GM12878 (cell line): ENCODE results near the gene DIAPH3. TPM values are rescaled to one million over a fixed set of nuclear protein-coding genes. Genes with fewer than 3 reads are reported as not detected.

ENCODE experiments used
- ATAC-seq: fragments of 200-7000 bp; cut with Tn5 transposase; 3 replicates; pipeline ENCODE4 v1.9.1; 2020; ENCODE audit warnings: mild to moderate bottlenecking, moderate library complexity
- Bru-seq: library from RNA; stranded (reverse); fragments of 400-500 nt; gene quantifications from one replicate; lab custom pipeline; 2021; lab: Mats Ljungman, UMichigan
- BruChase-seq, 2 experiments: library from RNA; stranded (reverse); fragments of 400-500 nt; gene quantifications; one replicate each; lab custom pipeline; 2021; lab: Mats Ljungman, UMichigan
- BruUV-seq: library from RNA; stranded (reverse); fragments of 400-500 nt; replicated peaks from 2 replicates; lab custom pipeline; 2021; lab: Mats Ljungman, UMichigan
- CTCF ChIA-PET: fragments of 300-600 bp; sonication (Branson Sonifier 250); formaldehyde crosslinking; extraction: SDS; loops from one replicate; lab custom pipeline; 2021; ENCODE audit warnings: inconsistent platforms; lab: Yijun Ruan, JAX
- POLR2A ChIA-PET: fragments of 350-600 bp; formaldehyde crosslinking; extraction: SDS; loops from one replicate; lab custom pipeline; 2021; ENCODE audit warnings: inconsistent platforms; lab: Charles Lee
- RAD21 ChIA-PET: fragments of 300-600 bp; sonication (Branson Sonifier 250); formaldehyde crosslinking; loops from one replicate; lab custom pipeline; 2023; ENCODE audit warnings: antibody characterized with exemption; ENCODE audit not compliant: unreplicated experiment; lab: Charles Lee
- SMC1A ChIA-PET: fragments of 300-600 bp; sonication (Branson Sonifier 250); formaldehyde crosslinking; loops from one replicate; lab custom pipeline; 2023; ENCODE audit not compliant: unreplicated experiment, uncharacterized antibody; lab: Charles Lee
- DNase-seq: peaks from one replicate; pipeline ENCODE4 v3.0.0-alpha.2; 2011; ENCODE audit warnings: low read depth, low spot score
- FAIRE-seq: peaks from 3 replicates; lab custom pipeline; 2011; peaks lifted over from hg19 to GRCh38; lab: Jason Lieb, UNC
- H2AFZ ChIP-seq: 2 replicates; pipeline ENCODE4 v1.6.0; 2011; ENCODE audit warnings: low read depth, low read length, control low read depth; ENCODE audit not compliant: control insufficient read depth
- H3K27ac ChIP-seq: 2 replicates; pipeline ENCODE4 v1.5.1; 2011; ENCODE audit warnings: control low read depth; ENCODE audit not compliant: control insufficient read depth, insufficient read depth
- H3K27me3 ChIP-seq, 2 experiments: replicated peaks in 1 of 2; 2 replicates each; pipeline versions ENCODE4 v1.6.0 to v1.6.1; 2011; ENCODE audit warnings: low read length in 1 of 2; ENCODE audit not compliant: control insufficient read depth in 2 of 2, insufficient read depth in 2 of 2
- H3K36me3 ChIP-seq, 2 experiments: 2 replicates each; pipeline ENCODE4 v1.5.1; 2011; ENCODE audit warnings: low read length in 1 of 2; ENCODE audit not compliant: control insufficient read depth in 2 of 2, insufficient read depth in 2 of 2
- H3K4me1 ChIP-seq: 2 replicates; pipeline ENCODE4 v1.6.1; 2011; ENCODE audit warnings: mild to moderate bottlenecking, low read length, moderate library complexity, mixed read lengths; ENCODE audit not compliant: control insufficient read depth, insufficient read depth
- H3K4me2 ChIP-seq: 2 replicates; pipeline ENCODE4 v1.6.0; 2011; ENCODE audit warnings: control low read depth; ENCODE audit not compliant: control insufficient read depth, insufficient read depth
- H3K4me3 ChIP-seq: fragments of 200-600 bp; sonication (generic); 2 replicates; pipeline ENCODE4 v1.5.1; 2016
- H3K79me2 ChIP-seq: 2 replicates; pipeline ENCODE4 v1.6.0; 2011; ENCODE audit warnings: low read length; ENCODE audit not compliant: control insufficient read depth, insufficient read depth
- H3K9ac ChIP-seq: 2 replicates; pipeline ENCODE4 v1.8.0; 2011; ENCODE audit warnings: low read length, control low read depth, mixed read lengths; ENCODE audit not compliant: control insufficient read depth, insufficient read depth
- H3K9me3 ChIP-seq: replicated peaks from 3 replicates; pipeline ENCODE4 v1.5.1; 2011; ENCODE audit warnings: mild to moderate bottlenecking, low read length; ENCODE audit not compliant: control insufficient read depth, insufficient read depth
- H4K20me1 ChIP-seq: 2 replicates; pipeline ENCODE4 v1.6.0; 2011; ENCODE audit not compliant: control insufficient read depth, insufficient read depth
- BCL11A ChIP-seq: IDR thresholded peaks from 2 replicates; pipeline ENCODE4 v1.6.1; 2011; ENCODE audit warnings: low read depth, low read length
- MEF2B ChIP-seq: fragments of 450-650 bp; IDR thresholded peaks from 2 replicates; pipeline ENCODE4 v1.6.1; 2018; ENCODE audit warnings: mild to moderate bottlenecking, moderate library complexity; ENCODE audit not compliant: partially characterized antibody, poor library complexity, severe bottlenecking
- SP1 ChIP-seq: IDR thresholded peaks from one replicate; pipeline ENCODE4 v1.6.1; 2011; ENCODE audit warnings: low read depth, low read length
- WGBS: methylation state at CpG from one replicate; pipeline ENCODE4 v1.1.6; 2016; ENCODE audit warnings: low lambda C conversion rate; ENCODE audit not compliant: insufficient replicate concordance, insufficient coverage; ENCODE audit errors: missing lambda C conversion rate; 5-methylcytosine and 5-hydroxymethylcytosine counted together
- in situ Hi-C: fragments of 300-500 bp; cut with MboI; formaldehyde crosslinking; loops from 9 replicates; pipeline ENCODE4 v1.14.3; 2018; ENCODE audit warnings: mixed read lengths
- intact Hi-C: fragments of 100-400 bp; cut with micrococcal nuclease; formaldehyde crosslinking; loops from one replicate; pipeline ENCODE4 v1.14.2; 2022; ENCODE audit not compliant: unreplicated experiment
- long read RNA-seq, 2 experiments: library from polyadenylated mRNA; unstranded; transcript quantifications; one replicate each; pipeline ENCODE4 v2.0.0, GENCODE V29; 2019 to 2020
- polyA minus RNA-seq, 3 experiments: library from RNA; depleted of rRNA, polyadenylated mRNA; stranded (reverse); fragments of >200 nt; gene quantifications; 2 replicates each; pipeline ENCODE4 v1.2.3, GENCODE V29; 2011
- polyA plus RNA-seq, 11 experiments: library from polyadenylated mRNA; depleted of rRNA in 4 of 11; unstranded in 6 of 11; stranded (reverse) in 5 of 11; fragments of >200 nt; fragmentation: Nextera tagmentation in 4 of 11; fragmentation: Illumina TruSeq in 1 of 11; extraction: Ambion mirVana in 4 of 11; extraction: Trizol in 1 of 11; gene quantifications; 1 replicate in 1 of 11; 2 replicates in 10 of 11; pipeline versions ENCODE4 v1.2.1 to v1.2.3, GENCODE V29; 2011 to 2016; ENCODE audit warnings: inconsistent platforms in 2 of 11, missing spikeins in 2 of 11, low read depth in 1 of 11
- total RNA-seq, 4 experiments: library from RNA; depleted of rRNA in 3 of 4; stranded (reverse); fragments of >200 nt in 3 of 4; fragmentation: Illumina TruSeq in 1 of 4; extraction: Trizol in 1 of 4; gene quantifications; 2 replicates each; pipeline versions ENCODE4 v1.2.1 to v1.2.3, GENCODE V29; 2013 to 2021
- TF ChIP-seq, protein P1 (sequence below): fragments of 450-650 bp; IDR thresholded peaks from 2 replicates; pipeline ENCODE4 v1.6.1; 2018; ENCODE audit warnings: mild to moderate bottlenecking, low read depth, moderate library complexity; ENCODE audit not compliant: partially characterized antibody
- TF ChIP-seq, protein P2 (sequence below): fragments of 450-650 bp; IDR thresholded peaks from 2 replicates; pipeline ENCODE4 v1.6.1; 2017; ENCODE audit warnings: mild to moderate bottlenecking, moderate library complexity

DIAPH3 gene, protein sequence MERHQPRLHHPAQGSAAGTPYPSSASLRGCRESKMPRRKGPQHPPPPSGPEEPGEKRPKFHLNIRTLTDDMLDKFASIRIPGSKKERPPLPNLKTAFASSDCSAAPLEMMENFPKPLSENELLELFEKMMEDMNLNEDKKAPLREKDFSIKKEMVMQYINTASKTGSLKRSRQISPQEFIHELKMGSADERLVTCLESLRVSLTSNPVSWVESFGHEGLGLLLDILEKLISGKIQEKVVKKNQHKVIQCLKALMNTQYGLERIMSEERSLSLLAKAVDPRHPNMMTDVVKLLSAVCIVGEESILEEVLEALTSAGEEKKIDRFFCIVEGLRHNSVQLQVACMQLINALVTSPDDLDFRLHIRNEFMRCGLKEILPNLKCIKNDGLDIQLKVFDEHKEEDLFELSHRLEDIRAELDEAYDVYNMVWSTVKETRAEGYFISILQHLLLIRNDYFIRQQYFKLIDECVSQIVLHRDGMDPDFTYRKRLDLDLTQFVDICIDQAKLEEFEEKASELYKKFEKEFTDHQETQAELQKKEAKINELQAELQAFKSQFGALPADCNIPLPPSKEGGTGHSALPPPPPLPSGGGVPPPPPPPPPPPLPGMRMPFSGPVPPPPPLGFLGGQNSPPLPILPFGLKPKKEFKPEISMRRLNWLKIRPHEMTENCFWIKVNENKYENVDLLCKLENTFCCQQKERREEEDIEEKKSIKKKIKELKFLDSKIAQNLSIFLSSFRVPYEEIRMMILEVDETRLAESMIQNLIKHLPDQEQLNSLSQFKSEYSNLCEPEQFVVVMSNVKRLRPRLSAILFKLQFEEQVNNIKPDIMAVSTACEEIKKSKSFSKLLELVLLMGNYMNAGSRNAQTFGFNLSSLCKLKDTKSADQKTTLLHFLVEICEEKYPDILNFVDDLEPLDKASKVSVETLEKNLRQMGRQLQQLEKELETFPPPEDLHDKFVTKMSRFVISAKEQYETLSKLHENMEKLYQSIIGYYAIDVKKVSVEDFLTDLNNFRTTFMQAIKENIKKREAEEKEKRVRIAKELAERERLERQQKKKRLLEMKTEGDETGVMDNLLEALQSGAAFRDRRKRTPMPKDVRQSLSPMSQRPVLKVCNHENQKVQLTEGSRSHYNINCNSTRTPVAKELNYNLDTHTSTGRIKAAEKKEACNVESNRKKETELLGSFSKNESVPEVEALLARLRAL
- total RNA-seq (2013; cell fraction: nucleolus; rRNA removed), result 41.3 and 42.6 TPM in 2 replicates
- 10.2 and 11.4 TPM in 2 replicates for total RNA-seq (2014; rRNA removed)
- 18.8 and 19.9 TPM in 2 replicates for total RNA-seq (2014; rRNA removed; fragmentation: Illumina TruSeq; extraction: Trizol)
- total RNA-seq (2021), result 17.4 and 17.8 TPM in 2 replicates
- polyA plus RNA-seq (2011; ENCODE audit: low read depth), result 3.4 TPM
- 12.7 and 20.0 TPM in 2 replicates for polyA plus RNA-seq (2011; rRNA removed)
- polyA plus RNA-seq (2011; cell fraction: cytosol; rRNA removed), result 5.2 and 6.1 TPM in 2 replicates
- polyA plus RNA-seq (2011; cell fraction: nucleus; rRNA removed), result 7.3 and 9.7 TPM in 2 replicates
- polyA plus RNA-seq (2012), result 5.6 and 8.1 TPM in 2 replicates
- polyA plus RNA-seq (2014; fragmentation: Illumina TruSeq; extraction: Trizol), result 18.2 and 22.0 TPM in 2 replicates
- polyA plus RNA-seq (2014; fragmentation: Nextera tagmentation; extraction: Ambion mirVana), result 10 to 100 TPM; 10.1 to 13.0 TPM
- 8.8 and 10.8 TPM in 2 replicates for polyA plus RNA-seq (2014; rRNA removed)
- 10 to 100 TPM; 21.9 to 25.2 TPM for polyA plus RNA-seq (2016; fragmentation: Nextera tagmentation; extraction: Ambion mirVana)
- polyA minus RNA-seq (2011; rRNA and poly(A)+ RNA removed), result 24.7 and 29.4 TPM in 2 replicates
- 8.0 and 12.8 TPM in 2 replicates for polyA minus RNA-seq (2011; cell fraction: cytosol; rRNA and poly(A)+ RNA removed)
- 32.6 and 55.9 TPM in 2 replicates for polyA minus RNA-seq (2011; cell fraction: nucleus; rRNA and poly(A)+ RNA removed)
- Bru-seq, nascent RNA, result percentile 65 among the genes with signal in this experiment
- BruChase-seq, experiment 1, labeled RNA remaining after a 6-hour chase, result percentile 55 among the genes with signal in this experiment
- BruChase-seq, experiment 2, labeled RNA remaining after a 2-hour chase, result percentile 64 among the genes with signal in this experiment
- long read RNA-seq, experiment 1, partial matches to known transcripts, result 5 of 6 reads
- long read RNA-seq, experiment 1, other reads (novel, unspliced or antisense), result 1 of 6 reads
- long read RNA-seq, experiment 2, partial matches to known transcripts, result 89 of 104 reads
- long read RNA-seq, experiment 2, other reads (novel, unspliced or antisense), result 15 of 104 reads

DNA sequence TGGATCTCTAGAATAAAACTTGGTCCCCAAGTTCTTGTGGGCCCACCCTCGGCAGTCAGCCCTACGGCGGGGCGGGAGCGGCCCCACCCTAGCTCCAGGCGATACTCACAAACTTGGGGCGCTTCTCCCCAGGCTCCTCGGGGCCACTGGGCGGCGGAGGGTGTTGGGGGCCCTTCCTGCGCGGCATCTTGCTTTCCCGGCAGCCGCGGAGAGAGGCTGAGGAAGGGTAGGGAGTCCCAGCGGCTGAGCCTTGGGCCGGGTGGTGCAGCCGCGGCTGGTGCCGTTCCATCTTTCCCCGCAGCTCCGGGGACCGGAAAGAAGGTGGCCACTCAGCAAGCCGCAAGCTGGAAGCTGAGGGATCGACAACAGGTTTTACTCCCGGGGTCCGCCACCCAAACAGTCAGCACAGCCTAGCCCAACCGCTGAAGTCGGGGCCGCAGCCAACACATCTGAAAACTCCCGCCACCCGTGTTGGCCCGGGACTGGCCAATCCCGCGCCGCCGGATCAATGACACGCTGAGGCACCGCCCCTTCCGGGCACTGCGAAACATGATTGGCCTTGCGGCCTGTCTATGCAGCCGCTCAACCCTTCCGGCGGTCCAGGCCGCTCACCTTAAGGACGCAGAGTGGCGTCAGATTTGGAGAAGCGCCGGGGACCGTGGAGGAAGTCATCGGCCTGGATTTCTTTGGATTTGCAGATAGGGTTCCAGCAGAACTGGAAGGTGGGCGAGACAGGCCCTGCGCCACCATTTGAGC, at the start of gene DIAPH3:
Gene DIAPH3 (minus strand): TSS at position 451 of the 756 bp plus-strand sequence. CDS start 162 bp downstream, at position 289.
- no peaks in the 10 kb centered on the region for H3K36me3 ChIP-seq
- DNase-seq, result peak; percentile 76
- RAD21 ChIA-PET, result interaction anchor here (1.9 kb wide), 1 partner anchor 10 kb away, joined by 4 read pairs; no protein-coding TSS in a partner anchor
- peak within 1 kb of the TSS; percentile 93 for H3K4me2 ChIP-seq
- H3K9me3 ChIP-seq, result no peaks in the 10 kb centered on the region; the same call in 2 of the 3 replicates
- POLR2A ChIA-PET, result interaction anchor here (1.0 kb wide), 1 partner anchor 189 kb away, joined by 3 read pairs; no protein-coding TSS in a partner anchor
- intact Hi-C loops (loop anchor here (5.0 kb wide), 2 partner anchors 239 to 269 kb away; no protein-coding TSS in a partner anchor), in situ Hi-C loops (loop anchor here (5.0 kb wide), 1 partner anchor 264 kb away; no protein-coding TSS in a partner anchor)
- H3K4me3 ChIP-seq, result peak within 1 kb of the TSS; percentile 80
- ATAC-seq, result peak; percentile 99
- TSS peak; percentile 66 for BruUV-seq
- peak within 1 kb of the TSS; percentile 86 for H3K27ac ChIP-seq
- H3K79me2 ChIP-seq, result peaks cover 40% of the 10 kb centered on the region
- no peaks in the 10 kb centered on the region for H3K27me3 ChIP-seq
- H3K9ac ChIP-seq, result peak within 1 kb of the TSS; percentile 95
- no peaks in the 10 kb centered on the region for H4K20me1 ChIP-seq
- WGBS, result under 1% methylated on average over 54 of the region's 54 CpGs
- no peaks in the 10 kb centered on the region for H3K4me1 ChIP-seq
- peak; percentile 87 for FAIRE-seq
- H2AFZ ChIP-seq, result peak within 1 kb of the TSS; percentile 91
- CTCF ChIA-PET, result interaction anchor here (0.9 to 1.0 kb wide), 2 partner anchors 17 to 267 kb away, joined by 3 to 4 read pairs; no protein-coding TSS in a partner anchor
- SMC1A ChIA-PET, result no interaction called here
- TF ChIP-seq SP1 (peak; percentile 98), BCL11A (no peak), MEF2B (no peak)
- TF ChIP-seq, protein P1, sequence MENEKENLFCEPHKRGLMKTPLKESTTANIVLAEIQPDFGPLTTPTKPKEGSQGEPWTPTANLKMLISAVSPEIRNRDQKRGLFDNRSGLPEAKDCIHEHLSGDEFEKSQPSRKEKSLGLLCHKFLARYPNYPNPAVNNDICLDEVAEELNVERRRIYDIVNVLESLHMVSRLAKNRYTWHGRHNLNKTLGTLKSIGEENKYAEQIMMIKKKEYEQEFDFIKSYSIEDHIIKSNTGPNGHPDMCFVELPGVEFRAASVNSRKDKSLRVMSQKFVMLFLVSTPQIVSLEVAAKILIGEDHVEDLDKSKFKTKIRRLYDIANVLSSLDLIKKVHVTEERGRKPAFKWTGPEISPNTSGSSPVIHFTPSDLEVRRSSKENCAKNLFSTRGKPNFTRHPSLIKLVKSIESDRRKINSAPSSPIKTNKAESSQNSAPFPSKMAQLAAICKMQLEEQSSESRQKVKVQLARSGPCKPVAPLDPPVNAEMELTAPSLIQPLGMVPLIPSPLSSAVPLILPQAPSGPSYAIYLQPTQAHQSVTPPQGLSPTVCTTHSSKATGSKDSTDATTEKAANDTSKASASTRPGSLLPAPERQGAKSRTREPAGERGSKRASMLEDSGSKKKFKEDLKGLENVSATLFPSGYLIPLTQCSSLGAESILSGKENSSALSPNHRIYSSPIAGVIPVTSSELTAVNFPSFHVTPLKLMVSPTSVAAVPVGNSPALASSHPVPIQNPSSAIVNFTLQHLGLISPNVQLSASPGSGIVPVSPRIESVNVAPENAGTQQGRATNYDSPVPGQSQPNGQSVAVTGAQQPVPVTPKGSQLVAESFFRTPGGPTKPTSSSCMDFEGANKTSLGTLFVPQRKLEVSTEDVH, result peak; percentile 99
- TF ChIP-seq, protein P2, sequence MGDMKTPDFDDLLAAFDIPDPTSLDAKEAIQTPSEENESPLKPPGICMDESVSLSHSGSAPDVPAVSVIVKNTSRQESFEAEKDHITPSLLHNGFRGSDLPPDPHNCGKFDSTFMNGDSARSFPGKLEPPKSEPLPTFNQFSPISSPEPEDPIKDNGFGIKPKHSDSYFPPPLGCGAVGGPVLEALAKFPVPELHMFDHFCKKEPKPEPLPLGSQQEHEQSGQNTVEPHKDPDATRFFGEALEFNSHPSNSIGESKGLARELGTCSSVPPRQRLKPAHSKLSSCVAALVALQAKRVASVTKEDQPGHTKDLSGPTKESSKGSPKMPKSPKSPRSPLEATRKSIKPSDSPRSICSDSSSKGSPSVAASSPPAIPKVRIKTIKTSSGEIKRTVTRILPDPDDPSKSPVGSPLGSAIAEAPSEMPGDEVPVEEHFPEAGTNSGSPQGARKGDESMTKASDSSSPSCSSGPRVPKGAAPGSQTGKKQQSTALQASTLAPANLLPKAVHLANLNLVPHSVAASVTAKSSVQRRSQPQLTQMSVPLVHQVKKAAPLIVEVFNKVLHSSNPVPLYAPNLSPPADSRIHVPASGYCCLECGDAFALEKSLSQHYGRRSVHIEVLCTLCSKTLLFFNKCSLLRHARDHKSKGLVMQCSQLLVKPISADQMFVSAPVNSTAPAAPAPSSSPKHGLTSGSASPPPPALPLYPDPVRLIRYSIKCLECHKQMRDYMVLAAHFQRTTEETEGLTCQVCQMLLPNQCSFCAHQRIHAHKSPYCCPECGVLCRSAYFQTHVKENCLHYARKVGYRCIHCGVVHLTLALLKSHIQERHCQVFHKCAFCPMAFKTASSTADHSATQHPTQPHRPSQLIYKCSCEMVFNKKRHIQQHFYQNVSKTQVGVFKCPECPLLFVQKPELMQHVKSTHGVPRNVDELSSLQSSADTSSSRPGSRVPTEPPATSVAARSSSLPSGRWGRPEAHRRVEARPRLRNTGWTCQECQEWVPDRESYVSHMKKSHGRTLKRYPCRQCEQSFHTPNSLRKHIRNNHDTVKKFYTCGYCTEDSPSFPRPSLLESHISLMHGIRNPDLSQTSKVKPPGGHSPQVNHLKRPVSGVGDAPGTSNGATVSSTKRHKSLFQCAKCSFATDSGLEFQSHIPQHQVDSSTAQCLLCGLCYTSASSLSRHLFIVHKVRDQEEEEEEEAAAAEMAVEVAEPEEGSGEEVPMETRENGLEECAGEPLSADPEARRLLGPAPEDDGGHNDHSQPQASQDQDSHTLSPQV, result no peak
